GM18907 (cell line): ENCODE results near the gene ROCK2.

Experiments used
- ATAC-seq: cut with Tn5 transposase; IDR thresholded peaks from one replicate; pipeline ENCODE4 v1.9.1; 2021; ENCODE audit warnings: mild to moderate bottlenecking, moderate library complexity; ENCODE audit not compliant: unreplicated experiment

ROCK2 gene

DNA sequence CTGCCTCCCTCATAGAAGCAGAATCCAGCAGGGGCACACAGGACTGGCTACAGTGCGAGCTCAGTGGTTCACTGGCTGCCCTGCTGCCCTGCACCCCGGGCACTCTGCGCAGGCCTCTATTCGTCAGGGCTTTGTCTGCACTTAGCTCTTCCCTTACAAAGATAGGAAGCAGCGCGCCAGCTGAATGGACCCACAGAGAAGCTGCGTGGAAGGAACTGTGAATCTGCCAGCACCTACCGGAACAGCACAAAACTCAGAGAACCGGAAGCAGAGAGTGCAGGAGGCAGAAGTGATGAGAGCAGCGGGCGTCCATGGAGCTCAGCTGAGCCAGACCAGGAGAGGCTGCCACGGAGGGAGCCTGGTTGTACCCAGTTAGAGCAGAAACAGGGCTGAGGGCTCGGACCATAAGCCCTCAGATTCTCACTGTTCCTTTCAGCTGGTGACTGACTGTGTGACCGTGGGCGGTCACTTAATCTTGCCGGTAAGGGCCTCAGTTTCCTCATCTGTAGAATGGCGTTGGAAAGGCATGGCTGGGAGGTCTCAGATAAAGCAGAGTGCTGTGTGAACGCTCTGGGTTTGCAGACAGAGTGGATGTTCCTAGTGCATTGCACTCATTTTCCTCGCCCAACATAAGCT is 212.3 kb downstream of the ROCK2 start:
- ATAC-seq, result no peak

DNA sequence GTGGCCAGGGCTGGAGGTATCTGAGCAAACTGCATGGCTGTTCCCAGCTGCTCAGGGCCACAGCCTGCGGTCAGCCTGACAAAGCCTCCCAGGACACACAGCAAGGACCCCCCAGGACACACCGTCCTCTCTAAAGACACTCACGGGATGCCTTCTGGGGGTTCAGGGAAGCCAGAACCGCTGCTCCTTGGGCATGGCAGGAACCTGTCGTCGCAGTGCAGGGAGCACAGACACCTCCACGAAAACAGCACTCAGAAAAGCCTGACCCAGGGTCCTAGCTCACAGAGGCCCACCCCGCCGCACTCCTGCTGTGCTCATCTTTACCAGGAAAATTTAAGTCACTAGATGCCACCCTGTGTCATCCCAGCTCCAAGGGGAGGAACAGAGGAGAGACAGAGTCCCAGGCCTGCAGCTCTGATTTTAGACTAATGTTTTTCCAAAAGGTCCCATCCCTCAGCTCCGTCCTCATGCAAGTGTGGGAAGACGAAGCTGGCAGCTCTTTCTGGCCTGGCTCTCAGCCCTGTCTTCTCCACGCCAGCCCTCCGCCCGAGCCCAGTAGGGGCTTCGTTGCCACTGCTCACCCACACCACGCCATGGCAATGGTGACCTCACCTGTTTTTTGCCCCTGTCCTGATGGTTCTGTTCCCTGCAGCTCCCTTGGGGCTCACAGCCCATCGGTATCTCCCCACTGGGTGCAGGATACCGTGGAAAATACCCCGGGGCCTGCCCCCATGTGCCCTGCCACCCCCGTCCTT is 213.1 kb downstream of the ROCK2 start:
- no peak for ATAC-seq
